Measurements from ENCODE around the gene LRP1B.

DNA sequence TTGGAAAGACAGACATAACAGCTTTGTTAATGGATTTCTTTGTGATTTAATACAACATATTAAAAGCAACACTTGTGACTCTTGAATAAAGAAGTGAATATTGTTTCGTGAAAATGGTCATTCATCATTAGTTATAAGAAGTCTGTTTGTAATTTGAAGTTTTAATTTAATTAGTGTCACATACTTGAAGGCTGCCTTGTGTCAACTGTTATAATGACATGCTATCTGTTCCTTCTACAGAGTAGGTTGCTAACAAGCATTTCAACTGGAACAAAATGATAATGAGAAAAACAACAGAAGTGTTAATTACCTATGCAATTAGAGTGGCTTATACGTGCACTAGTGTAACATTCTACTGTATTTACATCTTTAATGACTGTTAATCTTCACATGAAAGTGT, 624.7 kb downstream of the LRP1B start:
- TF ChIP-seq YY1 (IDR thresholded peaks at IDR 0.05; ENCODE audit: insufficient read depth, insufficient read length) (no peak), ZNF274 (IDR thresholded peaks at IDR 0.05; ENCODE audit: low read depth, low read length) (no peak), SUZ12 (IDR thresholded peaks at IDR 0.05; ENCODE audit: extremely low read depth, insufficient read depth, insufficient read length) (no peak)

All from NT2/D1 (cell line).